Measurements from ENCODE around the gene NIPAL1.

NIPAL1 gene

DNA sequence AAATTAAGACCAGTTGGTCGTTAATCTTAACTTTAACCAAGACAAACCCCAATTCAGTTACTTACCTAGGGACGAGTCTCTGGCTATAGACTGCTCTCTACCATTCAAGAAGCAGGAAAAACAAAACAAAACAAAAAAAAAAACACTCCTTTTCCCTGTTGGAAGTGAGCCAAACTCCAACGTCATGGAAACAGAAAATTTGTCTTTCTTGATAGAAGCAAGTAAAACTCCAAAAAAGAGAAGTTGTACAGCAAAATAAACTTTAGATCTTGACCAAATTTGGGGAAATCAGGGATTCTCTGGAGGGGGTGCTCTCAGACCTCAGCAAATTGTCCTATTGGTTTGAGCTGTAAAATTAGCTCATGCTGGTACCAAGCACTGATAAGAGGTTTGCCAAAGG is 3.7 kb upstream of the NIPAL1 start:
- in situ Hi-C loops (cut with HindIII; ENCODE audit: low sequenced_read_pairs) = no loop called here
- no peak for DNase-seq (ENCODE audit: low read depth)
- TF ChIP-seq, protein P1, sequence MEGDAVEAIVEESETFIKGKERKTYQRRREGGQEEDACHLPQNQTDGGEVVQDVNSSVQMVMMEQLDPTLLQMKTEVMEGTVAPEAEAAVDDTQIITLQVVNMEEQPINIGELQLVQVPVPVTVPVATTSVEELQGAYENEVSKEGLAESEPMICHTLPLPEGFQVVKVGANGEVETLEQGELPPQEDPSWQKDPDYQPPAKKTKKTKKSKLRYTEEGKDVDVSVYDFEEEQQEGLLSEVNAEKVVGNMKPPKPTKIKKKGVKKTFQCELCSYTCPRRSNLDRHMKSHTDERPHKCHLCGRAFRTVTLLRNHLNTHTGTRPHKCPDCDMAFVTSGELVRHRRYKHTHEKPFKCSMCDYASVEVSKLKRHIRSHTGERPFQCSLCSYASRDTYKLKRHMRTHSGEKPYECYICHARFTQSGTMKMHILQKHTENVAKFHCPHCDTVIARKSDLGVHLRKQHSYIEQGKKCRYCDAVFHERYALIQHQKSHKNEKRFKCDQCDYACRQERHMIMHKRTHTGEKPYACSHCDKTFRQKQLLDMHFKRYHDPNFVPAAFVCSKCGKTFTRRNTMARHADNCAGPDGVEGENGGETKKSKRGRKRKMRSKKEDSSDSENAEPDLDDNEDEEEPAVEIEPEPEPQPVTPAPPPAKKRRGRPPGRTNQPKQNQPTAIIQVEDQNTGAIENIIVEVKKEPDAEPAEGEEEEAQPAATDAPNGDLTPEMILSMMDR (IDR thresholded peaks at IDR 0.05; ENCODE audit: low read depth, low read length, missing control alignments) = no peak
- H3K4me3 ChIP-seq (ENCODE audit: low read depth, low read length) = no peak overlapping the region

DNA sequence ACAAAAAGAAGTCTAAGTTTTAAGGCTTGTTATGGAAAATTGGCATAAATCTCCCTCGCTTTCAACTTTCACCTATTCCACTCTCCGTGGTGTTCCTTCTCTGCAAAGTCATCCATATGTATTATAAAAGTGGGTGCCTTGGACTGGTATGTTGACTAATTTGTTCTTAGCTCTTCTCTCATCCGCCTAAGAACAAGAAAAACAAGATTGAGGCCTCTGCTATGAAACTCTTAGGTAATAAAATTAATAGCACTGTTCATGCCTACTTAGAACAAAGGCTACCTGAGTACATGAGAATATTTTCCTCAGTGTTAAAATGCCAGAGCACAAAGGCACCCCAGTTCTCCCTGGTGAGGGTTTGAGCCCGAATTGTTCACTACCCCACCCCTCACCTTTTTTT is 1.4 kb upstream of the NIPAL1 start:
- DNase-seq (ENCODE audit: low read depth) = no peak
- in situ Hi-C loops (cut with HindIII; ENCODE audit: low sequenced_read_pairs) = no loop called here
- TF ChIP-seq, protein P1 (IDR thresholded peaks at IDR 0.05; ENCODE audit: low read depth, low read length, missing control alignments) = no peak
- H3K4me3 ChIP-seq (ENCODE audit: low read depth, low read length) = no peak overlapping the region

DNA sequence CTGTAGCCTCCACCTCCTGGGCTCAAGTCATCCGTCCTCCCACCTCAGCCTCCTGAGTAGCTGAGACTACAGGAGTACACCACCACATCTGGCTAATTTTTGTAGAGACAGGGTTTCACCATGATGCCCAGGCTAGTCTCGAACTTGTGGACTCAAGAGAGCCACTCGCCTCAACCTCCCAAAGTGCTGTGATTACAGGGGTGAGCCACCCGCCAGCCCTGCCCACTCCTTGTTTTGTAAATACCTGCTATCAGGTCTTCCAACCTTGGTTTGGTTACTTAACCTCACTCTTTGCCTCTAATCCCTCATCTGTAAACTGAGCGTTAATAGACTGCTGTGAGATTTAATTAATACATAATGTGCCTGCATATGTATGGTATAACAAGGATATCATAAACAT is 894 bp upstream of the NIPAL1 start:
- no peak for DNase-seq (ENCODE audit: low read depth)
- in situ Hi-C loops (cut with HindIII; ENCODE audit: low sequenced_read_pairs) = no loop called here
- no peak overlapping the region for H3K4me3 ChIP-seq (ENCODE audit: low read depth, low read length)
- TF ChIP-seq, protein P1 (IDR thresholded peaks at IDR 0.05; ENCODE audit: low read depth, low read length, missing control alignments) = no peak

DNA sequence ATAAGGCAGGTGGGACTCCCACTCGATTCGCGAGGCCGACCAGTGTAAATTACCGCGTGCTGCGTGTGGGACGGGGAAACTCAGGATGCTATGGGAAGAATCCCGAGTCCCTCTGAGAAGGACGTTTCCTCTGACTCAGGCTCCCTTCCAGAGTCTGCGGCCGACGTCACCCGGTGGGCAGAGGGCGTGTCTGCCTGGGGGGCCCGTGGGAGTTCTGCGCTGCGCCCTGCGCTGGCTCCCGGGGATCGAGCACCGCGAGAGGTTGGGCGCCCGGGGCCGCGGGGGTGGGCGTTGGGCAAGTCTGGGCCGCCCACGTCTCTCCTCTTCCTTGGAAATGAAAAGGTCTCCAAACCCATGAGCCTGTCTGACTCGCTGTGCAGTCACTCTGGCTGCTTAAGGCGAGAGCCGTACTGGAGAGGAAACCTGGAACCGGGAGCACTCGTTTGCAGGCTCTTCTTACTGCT is 568 bp downstream of the NIPAL1 start:
- peak overlapping the region; percentile 75 for H3K4me3 ChIP-seq (ENCODE audit: low read depth, low read length)
- in situ Hi-C loops (cut with HindIII; ENCODE audit: low sequenced_read_pairs) = no loop called here
- TF ChIP-seq, protein P1 (IDR thresholded peaks at IDR 0.05; ENCODE audit: low read depth, low read length, missing control alignments) = no peak
- peak; percentile 16 for DNase-seq (ENCODE audit: low read depth)

DNA sequence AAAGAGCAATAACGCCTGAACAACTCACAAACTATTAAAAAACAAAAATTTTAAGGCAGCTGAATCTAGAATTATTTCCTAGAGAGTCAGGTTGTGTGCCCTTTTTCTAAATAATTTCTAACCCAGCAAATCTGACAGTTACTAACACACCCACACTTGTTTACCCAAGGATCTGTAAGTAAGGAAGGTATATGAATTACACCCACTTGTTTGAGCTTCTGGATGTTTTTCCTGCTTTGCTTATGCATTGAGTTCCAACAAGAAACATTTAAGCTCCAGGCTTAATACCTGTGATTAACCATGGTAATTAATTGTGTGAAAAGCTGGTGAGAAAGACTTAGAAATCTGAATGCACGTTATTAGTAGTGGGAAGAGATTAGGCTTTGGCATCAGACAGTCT is 1.5 kb downstream of the NIPAL1 start:
- no peak for DNase-seq (ENCODE audit: low read depth)
- TF ChIP-seq, protein P1 (IDR thresholded peaks at IDR 0.05; ENCODE audit: low read depth, low read length, missing control alignments) = no peak
- H3K4me3 ChIP-seq (ENCODE audit: low read depth, low read length) = no peak overlapping the region
- in situ Hi-C loops (cut with HindIII; ENCODE audit: low sequenced_read_pairs) = no loop called here

DNA sequence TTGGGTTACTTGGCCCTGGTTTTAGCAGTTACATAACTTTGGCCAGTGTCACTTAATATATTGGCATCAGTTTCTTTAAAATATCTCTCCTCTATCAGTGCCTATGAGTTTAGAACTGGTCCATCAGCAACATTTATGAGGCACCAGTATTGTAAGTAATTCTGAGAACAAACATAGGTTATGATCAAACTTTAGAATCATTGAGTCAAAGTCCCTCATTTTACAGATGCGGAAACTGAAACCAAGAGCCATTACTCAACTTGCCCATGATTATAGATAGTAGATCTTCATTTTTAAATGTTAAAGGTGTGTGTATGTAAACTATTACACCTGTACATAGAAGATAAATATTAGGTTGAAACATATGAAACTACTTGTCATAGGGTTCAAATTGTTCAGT is 4.5 kb downstream of the NIPAL1 start:
- H3K4me3 ChIP-seq (ENCODE audit: low read depth, low read length) = no peak overlapping the region
- DNase-seq (ENCODE audit: low read depth) = no peak
- TF ChIP-seq, protein P1 (IDR thresholded peaks at IDR 0.05; ENCODE audit: low read depth, low read length, missing control alignments) = no peak
- in situ Hi-C loops (cut with HindIII; ENCODE audit: low sequenced_read_pairs) = no loop called here

Data from astrocyte of the cerebellum (primary cell).